HG03196 (cell line): ENCODE measurements around the gene MGP.

ENCODE experiments used
- ATAC-seq: cut with Tn5 transposase; IDR thresholded peaks from one replicate; pipeline ENCODE4 v1.9.1; 2021; ENCODE audit not compliant: unreplicated experiment

MGP gene

GRCh38 chr12:14885718-14886221 is at the start of gene MGP:
Gene MGP, minus strand, starts transcription at chr12:14885854. Its CDS starts 63 bp downstream, at chr12:14885791.
- ATAC-seq, result no peak

GRCh38 chr12:14935031-14935430 is 49.4 kb upstream of the MGP start:
- ATAC-seq, result no peak

- ATAC-seq, result no peak
Observed at GRCh38 chr12:14934511-14934910, 48.9 kb upstream of the MGP start.

- ATAC-seq, result no peak
Observed at GRCh38 chr12:14931791-14932560, 46.3 kb upstream of the MGP start.

- ATAC-seq, result no peak
Observed at GRCh38 chr12:14931359-14931758, 45.7 kb upstream of the MGP start.

GRCh38 chr12:14930299-14930698 is 44.6 kb upstream of the MGP start:
- ATAC-seq, result no peak

- ATAC-seq, result no peak
Observed at GRCh38 chr12:14928931-14929330, 43.3 kb upstream of the MGP start.

GRCh38 chr12:14927267-14927666 is 41.6 kb upstream of the MGP start:
- ATAC-seq, result no peak

- ATAC-seq, result no peak
Observed at GRCh38 chr12:14924541-14924940, 38.9 kb upstream of the MGP start.

- no peak for ATAC-seq
Observed at GRCh38 chr12:14923944-14924343, 38.3 kb upstream of the MGP start.

- peak; percentile 50 for ATAC-seq
Observed at GRCh38 chr12:14921218-14921617, 35.6 kb upstream of the MGP start.

GRCh38 chr12:14920475-14921126 is 34.9 kb upstream of the MGP start:
- peak; percentile 77 for ATAC-seq

GRCh38 chr12:14919455-14919854 is 33.8 kb upstream of the MGP start:
- ATAC-seq, result no peak

GRCh38 chr12:14915736-14916135 is 30.1 kb upstream of the MGP start:
- no peak for ATAC-seq

GRCh38 chr12:14913381-14913781 is 27.7 kb upstream of the MGP start:
- no peak for ATAC-seq

GRCh38 chr12:14911131-14911530 is 25.5 kb upstream of the MGP start:
- no peak for ATAC-seq

GRCh38 chr12:14910090-14910915 is 24.6 kb upstream of the MGP start:
- no peak for ATAC-seq

GRCh38 chr12:14907953-14908352 is 22.3 kb upstream of the MGP start:
- no peak for ATAC-seq

- no peak for ATAC-seq
Observed at GRCh38 chr12:14906114-14906513, 20.5 kb upstream of the MGP start.

GRCh38 chr12:14905269-14906004 is 19.8 kb upstream of the MGP start:
- no peak for ATAC-seq

- no peak for ATAC-seq
Observed at GRCh38 chr12:14904854-14905253, 19.2 kb upstream of the MGP start.
